GM19468 (cell line): ENCODE results near the gene MS4A13.
"Not testable (repeated sequence)": the region's sequence is repeated elsewhere in the genome, so short reads cannot be mapped to it uniquely, and the experiment has no call there.

Experiments
- ATAC-seq: cut with Tn5 transposase; IDR thresholded peaks from one replicate; pipeline ENCODE4 v1.9.1; 2021; ENCODE audit warnings: mild to moderate bottlenecking, moderate library complexity, moderate number of reproducible peaks; ENCODE audit not compliant: unreplicated experiment; ENCODE audit errors: extremely low read depth

MS4A13 gene, protein sequence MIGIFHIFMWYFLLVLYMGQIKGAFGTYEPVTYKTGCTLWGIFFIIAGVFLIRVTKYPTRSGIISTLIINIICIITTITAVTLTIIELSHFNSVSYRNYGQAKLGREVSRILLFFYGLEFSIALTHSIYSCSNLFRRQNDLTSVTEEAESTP

DNA sequence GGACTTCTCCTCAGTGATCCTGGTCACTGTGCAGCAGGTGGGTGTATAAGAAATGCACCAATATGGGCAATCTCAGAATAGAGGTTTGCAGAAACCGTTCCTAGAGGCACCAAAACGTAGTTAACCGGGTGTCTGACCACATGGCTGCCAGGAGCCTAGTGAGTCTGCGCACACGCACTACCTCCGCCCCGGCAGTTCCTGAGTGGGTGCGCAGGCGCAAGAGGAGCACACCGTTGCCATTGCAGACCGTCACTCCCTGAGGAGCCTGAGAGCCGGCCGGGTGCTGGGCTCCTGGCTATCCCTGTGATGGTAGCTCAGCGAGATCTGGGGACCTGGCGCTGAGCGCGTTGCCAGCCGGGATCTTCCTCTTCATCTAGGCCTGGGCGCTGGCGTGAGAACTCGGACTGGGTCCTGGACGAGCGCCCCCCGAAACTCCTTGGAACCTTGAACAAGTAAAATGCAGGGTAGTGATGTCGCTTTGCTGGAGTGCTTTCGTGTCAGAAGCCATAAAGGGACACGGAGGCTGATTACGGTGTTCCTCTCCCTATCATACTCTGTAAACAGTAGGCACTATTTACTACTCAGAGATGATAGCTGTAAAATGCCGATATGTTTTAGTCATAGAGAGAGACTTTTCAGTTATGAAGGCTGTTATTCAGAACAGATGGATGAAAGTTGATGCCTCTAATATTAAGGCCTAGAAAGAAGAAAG, at the start of gene MS4A13:
MS4A13 (plus strand) TSS at position 249 of the 712 bp plus-strand sequence. CDS start 2,692 bp downstream, outside the sequence.
- no peak for ATAC-seq

DNA sequence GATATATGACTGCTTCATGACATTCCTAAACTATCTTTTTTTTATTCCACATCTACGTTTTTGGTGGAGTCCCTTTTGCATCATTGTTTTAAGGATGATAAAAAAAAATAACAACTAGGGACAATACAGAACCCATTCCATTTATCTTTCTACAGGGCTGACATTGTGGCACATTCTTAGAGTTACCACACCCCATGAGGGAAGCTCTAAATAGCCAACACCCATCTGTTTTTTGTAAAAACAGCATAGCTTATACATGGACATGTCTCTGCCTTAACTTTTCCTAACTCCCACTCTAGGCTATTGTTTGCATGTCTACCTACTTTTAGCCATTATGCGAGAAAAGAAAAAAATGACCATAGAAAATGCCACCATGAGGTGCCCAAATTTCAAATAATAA, 46.4 kb upstream of the MS4A13 start:
- no peak for ATAC-seq

DNA sequence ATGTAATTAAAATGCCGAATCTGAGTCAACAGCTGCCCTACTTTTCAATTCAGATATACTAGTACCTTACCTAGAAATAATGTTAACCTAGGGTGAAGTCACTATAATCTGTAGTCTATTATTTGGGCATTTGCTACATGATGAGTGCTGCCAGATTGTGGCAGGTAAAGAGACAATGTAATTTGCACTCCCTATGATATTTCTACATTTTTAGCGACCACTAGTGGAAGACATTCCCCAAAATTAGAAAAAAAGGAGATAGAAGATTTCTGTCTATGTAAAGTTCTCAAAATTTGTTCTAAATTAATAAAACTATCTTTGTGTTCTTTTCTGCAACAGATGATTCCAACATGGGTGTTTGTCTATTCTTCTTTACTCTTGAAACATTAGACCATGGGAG, 45.5 kb upstream of the MS4A13 start:
- no peak for ATAC-seq

DNA sequence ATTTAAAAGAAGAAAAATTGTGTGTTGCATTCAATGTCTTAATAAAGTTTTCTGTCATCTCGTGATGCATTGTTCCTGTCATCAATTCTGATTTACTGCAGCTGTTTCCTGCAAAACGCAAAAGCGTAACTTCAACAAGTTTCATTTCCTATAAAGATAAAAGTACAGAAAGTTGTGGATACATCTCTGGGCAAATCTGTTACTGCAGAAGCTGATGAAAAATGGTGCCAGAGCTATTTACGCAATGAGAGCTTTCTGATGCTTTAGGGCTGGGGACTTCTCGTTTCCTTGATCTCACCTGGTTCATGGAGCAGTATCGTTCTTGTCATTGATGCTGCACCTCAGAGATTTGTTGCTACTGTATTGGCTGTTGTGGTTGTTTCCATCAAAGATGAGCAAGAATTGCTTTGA, 38.2 kb upstream of the MS4A13 start:
- ATAC-seq, result no peak

DNA sequence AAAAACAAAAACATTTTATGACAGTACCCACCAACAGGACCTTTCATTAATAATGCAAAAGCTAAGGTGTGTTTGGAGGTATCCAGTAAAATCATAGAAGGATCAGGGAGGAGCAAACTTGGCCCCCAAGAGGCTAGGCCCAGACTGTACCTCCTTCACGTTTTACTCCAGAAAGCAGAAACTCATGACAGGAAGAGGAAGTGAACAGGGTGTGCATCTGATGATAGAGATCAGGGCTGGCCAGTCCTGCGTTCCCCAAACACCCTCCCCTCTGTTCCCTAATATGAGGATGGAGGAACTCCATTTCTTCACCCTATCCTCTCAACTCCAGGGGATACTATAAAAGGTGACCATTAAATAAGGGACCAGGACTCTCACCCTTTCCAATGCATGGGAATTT, 32.8 kb upstream of the MS4A13 start:
- no peak for ATAC-seq

DNA sequence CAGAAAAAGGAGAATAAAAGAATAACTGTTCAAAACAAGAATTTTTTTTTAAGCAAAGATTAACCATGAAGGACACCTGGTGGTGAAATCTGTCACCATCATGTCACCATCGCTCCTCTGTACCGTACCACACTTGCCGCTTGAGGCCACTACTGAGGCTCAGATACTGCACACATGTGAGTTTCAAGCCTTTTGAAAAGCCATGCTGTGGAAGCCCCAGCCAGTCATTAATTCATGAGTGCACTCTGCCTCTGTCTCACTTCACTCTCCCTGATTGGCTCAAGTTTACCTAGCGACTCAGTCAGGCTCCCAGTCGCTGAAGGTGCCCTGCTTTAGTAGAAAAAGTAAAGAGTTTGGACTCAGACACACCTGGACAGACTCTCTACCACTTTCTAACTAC, 29.2 kb upstream of the MS4A13 start:
- peak; percentile 83 for ATAC-seq

DNA sequence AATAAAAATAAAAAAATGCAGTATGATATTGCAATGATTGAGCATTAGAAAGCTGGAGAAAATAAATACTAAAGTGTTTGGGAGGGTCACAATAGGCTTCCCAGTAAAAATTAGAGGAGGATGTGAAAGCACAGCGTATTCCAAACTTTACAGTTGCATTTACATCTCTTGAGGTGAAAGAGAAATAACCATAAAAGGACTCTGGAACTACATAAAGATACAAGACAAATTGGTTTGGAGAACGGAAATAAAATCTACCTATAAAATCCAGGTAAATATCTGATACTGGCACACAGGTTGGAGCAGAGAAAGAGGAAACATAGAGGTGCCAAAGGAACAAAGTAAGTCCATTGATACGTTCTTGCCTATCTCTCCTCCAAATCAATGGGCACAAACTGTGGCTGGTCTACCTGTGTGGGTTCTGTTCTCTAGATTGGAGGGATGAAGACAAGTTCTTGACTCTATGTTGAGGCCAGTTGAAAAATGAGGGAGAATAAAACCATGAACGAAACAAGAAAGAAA, 22.6 kb upstream of the MS4A13 start, which contains the start of gene MS4A12:
MS4A12 (plus strand) TSS at position 291 of the 522 bp plus-strand sequence. CDS start 4,541 bp downstream, outside the sequence.
- no peak for ATAC-seq

DNA sequence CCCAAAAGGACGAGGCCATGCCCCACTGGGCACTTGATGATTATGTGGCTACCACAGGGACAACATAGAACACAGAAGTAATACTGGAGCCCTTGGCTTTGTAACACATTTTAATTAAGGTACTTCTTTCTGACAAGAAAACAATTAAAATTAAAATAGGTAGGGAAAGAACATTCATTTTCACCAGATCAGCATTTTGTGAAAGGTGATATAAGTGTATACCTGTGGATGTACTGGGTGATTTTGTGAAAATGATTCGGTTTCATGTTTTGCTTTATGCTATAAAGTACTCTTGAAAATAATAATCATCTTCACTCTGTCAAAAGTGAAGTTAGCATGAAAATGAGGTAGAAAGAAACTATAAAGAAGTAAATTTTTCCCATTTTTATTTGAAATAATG, 21.7 kb upstream of the MS4A13 start:
- ATAC-seq, result no peak

DNA sequence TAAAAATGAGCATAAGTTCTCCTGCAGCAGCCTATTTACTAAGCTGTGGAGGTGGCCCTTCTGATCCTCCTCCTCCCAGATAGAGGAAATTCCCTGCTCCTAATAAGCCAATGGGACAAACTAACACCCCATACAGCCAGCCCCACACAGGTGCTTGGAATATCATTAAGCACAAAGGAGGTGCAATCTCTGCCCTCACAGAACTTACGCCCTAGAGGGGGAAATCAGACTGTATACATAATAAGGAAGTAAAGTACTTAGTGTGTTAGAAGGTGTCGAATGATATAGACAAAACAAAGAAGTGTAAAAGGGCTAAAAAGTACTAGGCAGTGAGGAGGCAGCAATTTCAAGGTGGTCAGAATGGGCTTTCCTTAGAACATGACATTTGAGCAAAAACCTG, 16.8 kb upstream of the MS4A13 start:
- ATAC-seq, result no peak

DNA sequence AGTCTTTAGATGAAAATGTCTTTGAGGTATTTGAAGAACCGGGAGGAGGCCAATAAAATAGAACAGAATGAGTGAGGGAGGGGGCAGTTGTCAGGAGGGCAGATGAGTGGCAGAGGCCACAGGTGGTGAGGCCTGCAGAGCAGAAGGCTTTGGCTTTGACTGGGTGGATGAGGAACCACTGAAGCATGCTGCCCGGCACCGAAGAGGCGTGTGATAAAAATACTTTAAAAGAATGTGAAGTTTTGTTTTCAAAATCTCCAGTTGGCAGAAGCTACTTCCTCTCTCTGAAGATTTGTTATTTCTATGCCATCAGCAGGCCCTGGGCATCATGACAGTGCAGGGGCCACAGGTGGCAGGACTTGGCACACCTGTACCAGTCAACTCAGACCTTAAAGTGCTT, 16.3 kb upstream of the MS4A13 start:
- no peak for ATAC-seq

DNA sequence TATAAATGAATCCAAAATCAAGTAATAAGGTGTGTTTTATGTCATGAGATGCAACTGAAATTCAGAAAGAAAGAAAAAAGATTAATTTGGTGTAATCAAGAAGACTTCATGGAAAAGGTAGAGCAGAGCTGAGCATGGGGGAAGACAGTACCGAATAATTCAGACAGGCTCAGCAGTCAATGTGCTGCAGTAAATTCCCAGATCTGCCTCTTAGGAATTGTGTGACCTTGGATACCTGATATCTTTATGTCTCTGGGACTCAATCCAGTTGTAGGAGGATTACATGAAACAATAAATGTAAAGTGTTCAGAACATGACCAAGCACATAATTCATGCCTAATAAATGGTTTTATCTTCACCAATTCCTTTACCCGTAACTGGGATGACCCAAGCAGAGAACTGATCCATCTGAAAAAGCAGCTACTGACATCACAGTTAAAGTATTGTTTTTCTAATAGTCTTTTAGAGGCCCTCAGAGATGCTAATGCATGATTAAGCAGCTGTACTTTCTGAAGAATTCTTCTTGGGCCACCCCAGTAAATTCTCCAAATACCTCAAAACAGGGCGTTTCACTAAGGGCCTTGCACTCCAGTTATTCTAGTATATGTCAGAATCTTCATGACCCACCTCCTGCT, 14.8 kb upstream of the MS4A13 start:
- no peak for ATAC-seq

DNA sequence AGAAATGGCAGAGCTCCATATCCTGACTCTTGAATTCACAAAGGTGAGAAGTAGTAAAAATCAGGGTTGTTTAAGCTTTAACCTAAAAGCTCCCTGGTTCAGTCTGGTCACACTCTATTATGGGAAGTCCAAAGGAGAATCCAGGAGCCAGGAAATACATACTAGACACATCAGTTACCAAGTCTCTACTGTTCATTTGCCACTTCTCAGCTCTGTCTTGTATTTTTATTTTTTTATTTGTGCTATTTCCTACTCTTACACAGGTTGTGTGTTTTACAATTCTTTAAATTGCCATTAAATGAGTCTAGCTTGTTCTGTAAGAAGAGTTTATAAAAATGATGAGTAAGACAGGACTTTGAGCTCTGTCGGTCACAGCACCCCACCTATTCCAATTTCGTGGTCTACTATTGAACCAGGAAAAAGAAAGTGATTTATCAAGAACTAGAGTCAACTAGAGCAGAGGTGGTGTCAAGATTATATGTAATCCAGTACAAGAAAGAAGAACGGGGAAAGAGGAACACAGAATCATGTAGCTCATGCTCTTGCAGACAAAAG, 12.9 kb upstream of the MS4A13 start:
- ATAC-seq, result no peak

DNA sequence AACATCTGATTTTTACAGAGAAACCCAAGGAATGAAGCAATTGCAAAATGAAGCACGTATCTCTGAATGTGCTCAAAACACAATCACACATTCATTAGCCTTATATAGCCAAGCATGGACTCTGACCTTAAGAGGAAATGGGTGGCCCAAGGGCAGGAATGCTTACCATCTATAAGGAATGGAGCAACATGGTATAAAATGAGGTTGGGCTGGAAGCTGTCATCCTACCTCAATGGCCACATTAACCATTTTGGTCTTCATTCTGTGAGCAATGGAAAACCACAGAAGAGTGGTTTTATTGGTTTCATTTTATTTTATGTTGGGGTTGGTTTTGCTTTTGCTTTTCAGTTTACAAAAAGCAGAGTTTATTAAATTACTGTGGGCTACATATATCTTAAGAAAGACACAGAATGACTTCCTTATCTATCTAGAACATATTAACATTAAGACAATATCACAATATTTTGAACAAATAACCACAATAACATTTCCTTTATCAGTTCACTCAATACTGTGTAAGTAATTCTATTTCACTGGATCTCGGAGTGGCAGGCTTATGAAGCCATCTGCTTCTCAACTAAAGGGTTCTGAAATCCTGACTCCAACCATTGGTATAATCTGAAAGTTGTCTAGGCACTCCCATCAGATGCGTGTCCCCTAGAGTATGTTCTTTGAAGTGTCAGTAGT, 10.8 kb upstream of the MS4A13 start:
- no peak for ATAC-seq

DNA sequence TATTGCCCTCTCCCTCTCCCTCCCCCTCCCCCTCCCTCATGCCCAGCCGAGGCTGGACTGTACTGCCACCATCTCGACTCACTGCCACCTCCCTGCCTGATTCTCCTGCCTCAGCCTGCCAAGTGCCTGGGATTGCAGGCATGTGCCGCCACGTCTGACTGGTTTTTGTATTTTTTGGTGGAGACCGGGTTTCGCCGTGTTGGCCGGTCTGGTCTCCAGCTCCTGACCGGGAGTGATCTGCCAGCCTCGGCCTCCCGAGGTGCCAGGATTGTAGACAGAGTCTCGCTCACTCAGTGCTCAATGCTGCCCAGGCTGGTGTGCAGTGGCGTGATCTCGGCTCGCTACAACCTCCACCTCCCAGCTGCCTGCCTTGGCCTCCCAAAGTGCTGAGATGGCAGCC, 5.6 kb upstream of the MS4A13 start:
- not testable (repeated sequence) for ATAC-seq

DNA sequence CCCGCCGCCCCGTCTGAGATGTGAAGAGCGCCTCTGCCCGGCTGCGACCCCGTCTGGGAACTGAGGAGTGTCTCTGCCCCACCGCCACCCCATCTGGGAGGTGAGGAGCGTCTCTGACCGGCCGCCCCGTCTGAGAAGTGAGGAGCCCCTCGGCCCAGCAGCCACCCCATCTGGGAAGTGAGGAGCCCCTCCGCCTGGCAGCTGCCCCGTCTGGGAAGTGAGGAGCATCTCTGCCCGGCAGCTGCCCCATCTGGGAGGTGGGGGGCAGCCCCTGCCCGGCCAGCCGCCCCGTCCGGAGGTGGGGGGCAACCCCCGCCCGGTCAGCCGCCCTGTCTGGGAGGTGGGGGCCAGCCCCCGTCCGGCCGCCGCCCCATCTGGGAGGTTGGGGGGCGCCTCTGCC, 5.0 kb upstream of the MS4A13 start:
- not testable (repeated sequence) for ATAC-seq

DNA sequence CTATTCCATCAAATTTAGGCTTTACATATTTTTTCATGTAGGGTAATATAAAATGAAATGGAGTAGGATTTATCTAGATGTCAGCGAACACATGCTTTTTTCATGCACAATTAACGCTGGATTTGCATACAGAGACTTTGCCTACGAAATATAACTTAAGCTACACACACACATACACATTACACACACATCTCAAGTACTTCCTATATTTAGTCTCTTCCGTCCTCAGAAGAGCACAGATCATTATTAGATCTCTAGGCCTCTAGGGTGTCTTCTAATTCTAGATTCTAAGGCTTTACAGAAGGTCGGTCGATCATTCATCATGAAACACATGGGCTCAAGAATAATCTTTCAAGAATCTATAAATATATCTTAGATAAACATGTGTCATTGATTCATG, 3.8 kb upstream of the MS4A13 start:
- ATAC-seq, result no peak

DNA sequence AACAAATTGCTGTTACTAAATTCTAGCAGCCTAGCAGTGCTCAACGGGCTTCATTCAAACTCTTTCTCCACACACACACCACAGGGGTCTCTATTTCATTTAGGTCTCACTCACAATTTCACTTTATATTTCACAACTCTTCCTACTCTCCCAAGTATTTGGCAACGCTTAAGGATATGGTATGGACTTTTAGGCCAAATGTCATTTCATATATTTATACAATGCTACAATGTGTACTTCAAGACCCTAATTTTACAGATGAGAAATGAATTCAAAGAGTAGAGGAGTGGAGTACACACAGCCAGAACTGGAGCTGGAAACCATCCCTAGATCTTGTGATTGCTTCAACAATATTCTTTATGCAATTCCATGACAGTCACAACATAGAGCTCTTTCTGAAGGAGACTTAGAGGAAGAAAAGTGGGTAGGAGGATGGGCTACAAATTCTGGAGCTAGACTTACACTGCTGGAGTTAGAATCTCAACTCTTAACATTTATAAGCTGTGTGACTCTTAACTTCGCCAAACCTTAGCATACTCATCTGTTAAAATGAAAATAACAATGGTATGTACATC, 2.5 kb upstream of the MS4A13 start:
- ATAC-seq, result no peak

DNA sequence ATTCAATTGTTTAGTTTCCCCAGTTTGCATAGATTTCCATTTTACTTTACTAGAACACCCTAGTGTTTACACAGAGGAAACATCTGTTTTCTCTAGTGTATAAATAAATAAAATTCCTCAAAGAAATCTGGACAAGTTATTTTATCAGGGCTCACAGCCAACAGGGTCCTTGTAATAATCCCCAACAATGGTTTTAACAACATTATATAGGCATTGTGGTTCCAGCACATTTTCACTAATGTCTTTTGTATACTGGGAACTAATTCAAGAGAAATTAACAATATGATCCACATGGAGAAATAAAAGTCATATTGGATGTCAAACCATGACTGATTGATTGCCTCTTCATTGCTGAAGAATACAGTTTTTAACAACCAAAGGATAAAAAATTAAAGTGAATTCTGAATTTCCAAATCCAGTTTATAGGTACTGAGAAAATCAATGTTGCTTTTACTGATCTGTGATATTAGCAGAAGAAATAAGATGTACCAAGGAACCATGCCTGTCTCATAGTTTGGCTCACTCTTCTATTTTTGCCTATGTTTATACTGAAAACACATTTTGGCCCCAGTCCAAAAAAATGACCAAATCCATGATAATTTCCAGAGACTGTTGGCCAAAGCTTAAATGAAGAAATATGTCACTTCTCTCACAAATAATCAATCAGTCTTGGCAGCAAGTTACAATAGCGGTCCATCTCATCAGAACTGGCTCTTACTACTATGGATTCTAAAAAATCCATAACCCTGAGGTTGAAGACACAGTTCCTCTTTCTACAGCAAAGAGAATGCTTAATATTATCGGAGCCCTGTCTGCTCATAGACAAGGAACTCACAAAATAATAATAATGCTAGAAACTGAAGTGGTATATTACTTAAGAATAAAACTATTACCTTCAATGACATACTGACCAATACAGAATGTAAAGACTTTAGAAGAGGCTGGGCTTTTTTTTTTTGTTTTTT, 1.4 kb upstream of the MS4A13 start:
- no peak for ATAC-seq

DNA sequence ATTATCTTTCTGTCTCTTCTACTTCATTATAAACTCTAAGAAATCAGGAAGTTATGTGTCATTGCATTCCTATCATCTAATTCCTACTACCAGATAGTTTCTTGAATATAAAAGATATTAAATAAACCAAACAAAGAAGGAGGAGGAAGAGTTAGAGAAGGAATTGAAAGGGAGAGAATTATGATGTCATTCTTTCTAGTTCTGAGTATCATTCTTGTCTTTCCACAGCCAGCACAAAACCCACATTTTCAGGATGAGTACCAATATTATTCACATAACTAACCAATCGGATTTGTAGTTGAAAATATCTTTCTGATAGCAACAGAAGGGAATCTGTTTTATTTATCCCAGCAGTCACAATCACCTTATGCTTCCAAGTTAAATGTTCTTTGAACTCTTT, 13.3 kb downstream of the MS4A13 start:
- no peak for ATAC-seq
